ENCODE data around the gene ABCC10. TPM values are rescaled to one million over a fixed set of nuclear protein-coding genes. Genes with fewer than 3 reads are reported as not detected.

ABCC10 gene
- polyA plus RNA-seq, 3 donors: 7.6 to 32.8 (median 10.2) TPM

- intact Hi-C loops (cut with micrococcal nuclease): no loop called here
- H3K4me2 ChIP-seq (replicated peaks; ENCODE audit: extremely low read depth, low read length, poor library complexity, severe bottlenecking): no peak overlapping the region
- no peaks in the 10 kb centered on the region for H3K27me3 ChIP-seq (ENCODE audit: control insufficient read depth in 2 of 2, insufficient read depth in 2 of 2, low read length in 2 of 2)
- Mint-ChIP-seq H3K4me1 (peaks cover 8% of the 10 kb centered on the region), H3K9me3 (no peaks in the 10 kb centered on the region), H3K27me3 (ENCODE audit: low read depth in 3 of 3) (peaks cover 0 to 4% (median 0%) of the 10 kb centered on the region in 3 donors), H3K4me3 (no peak overlapping the region), H3K27ac (no peak overlapping the region), H3K36me3 (peaks cover 31 to 43% of the 10 kb centered on the region in 2 donors)
- peaks cover 53% of the 10 kb centered on the region for H4K20me1 ChIP-seq (ENCODE audit: insufficient read depth, low read length)
- H3K9ac ChIP-seq (ENCODE audit: insufficient read depth, low read length, poor library complexity, severe bottlenecking): no peak overlapping the region
- no peak for TF ChIP-seq CTCF (IDR thresholded peaks at IDR 0.05)
- H2AFZ ChIP-seq (ENCODE audit: insufficient read depth, low read depth, low read length, poor library complexity, severe bottlenecking): no peak overlapping the region
- H3K4me1 ChIP-seq (ENCODE audit: control insufficient read depth in 1 of 2, insufficient read depth in 2 of 2, low read length in 2 of 2): no peaks in the 10 kb centered on the region
- WGBS (ENCODE audit: insufficient coverage): 100% methylated on average over 1 of the region's 7 CpGs
- H3K36me3 ChIP-seq (replicated peaks in 1 of 2; ENCODE audit: control insufficient read depth in 1 of 2, insufficient read depth in 2 of 2, low read length in 2 of 2): peaks cover 32 to 71% of the 10 kb centered on the region in 2 donors
- H3K79me2 ChIP-seq (ENCODE audit: insufficient read depth, low read length): no peaks in the 10 kb centered on the region
- no peak overlapping the region for H3K4me3 ChIP-seq (replicated peaks in 1 of 3; ENCODE audit: low read depth in 2 of 3, low read length in 3 of 3)
- no peak for DNase-seq
- no peaks in the 10 kb centered on the region for H3K9me3 ChIP-seq (replicated peaks in 1 of 2; ENCODE audit: control insufficient read depth in 1 of 2, insufficient read depth in 1 of 2, low read length in 2 of 2)
- H3K27ac ChIP-seq (ENCODE audit: low read depth in 1 of 2, low read length in 2 of 2): no peak overlapping the region
Observed at GRCh38 chr6:43493833-43494232, 66.5 kb downstream of the ABCC10 start.

- Histone ChIP-seq H3K27ac (ENCODE audit: low read depth in 1 of 2, low read length in 2 of 2) (no peak overlapping the region), H3K27me3 (ENCODE audit: control insufficient read depth in 2 of 2, insufficient read depth in 2 of 2, low read length in 2 of 2) (no peaks in the 10 kb centered on the region), H2AFZ (ENCODE audit: insufficient read depth, low read depth, low read length, poor library complexity, severe bottlenecking) (no peak overlapping the region), H3K4me3 (replicated peaks in 1 of 3; ENCODE audit: low read depth in 2 of 3, low read length in 3 of 3) (no peak overlapping the region), H3K4me1 (ENCODE audit: control insufficient read depth in 1 of 2, insufficient read depth in 2 of 2, low read length in 2 of 2) (no peaks in the 10 kb centered on the region), H3K36me3 (replicated peaks in 1 of 2; ENCODE audit: control insufficient read depth in 1 of 2, insufficient read depth in 2 of 2, low read length in 2 of 2) (peaks cover 32 to 71% of the 10 kb centered on the region in 2 donors), H3K79me2 (ENCODE audit: insufficient read depth, low read length) (no peaks in the 10 kb centered on the region), H4K20me1 (ENCODE audit: insufficient read depth, low read length) (peaks cover 48% of the 10 kb centered on the region), H3K4me2 (replicated peaks; ENCODE audit: extremely low read depth, low read length, poor library complexity, severe bottlenecking) (no peak overlapping the region), H3K9me3 (replicated peaks in 1 of 2; ENCODE audit: control insufficient read depth in 1 of 2, insufficient read depth in 1 of 2, low read length in 2 of 2) (no peaks in the 10 kb centered on the region), H3K9ac (ENCODE audit: insufficient read depth, low read length, poor library complexity, severe bottlenecking) (no peak overlapping the region)
- DNase-seq: no peak
- no peak overlapping the region for H3K27ac Mint-ChIP-seq
- H3K9me3 Mint-ChIP-seq: no peaks in the 10 kb centered on the region
- H3K4me3 Mint-ChIP-seq: no peak overlapping the region
- peaks cover 8% of the 10 kb centered on the region for H3K4me1 Mint-ChIP-seq
- 100% methylated on average over 2 of the region's 6 CpGs for WGBS (ENCODE audit: insufficient coverage)
- H3K36me3 Mint-ChIP-seq: peaks cover 32 to 43% of the 10 kb centered on the region in 2 donors
- peaks cover 0 to 4% (median 0%) of the 10 kb centered on the region in 3 donors for H3K27me3 Mint-ChIP-seq (ENCODE audit: low read depth in 3 of 3)
- intact Hi-C loops (cut with micrococcal nuclease): no loop called here
- TF ChIP-seq CTCF (IDR thresholded peaks at IDR 0.05): no peak
Observed at GRCh38 chr6:43494321-43494720, 67.0 kb downstream of the ABCC10 start.
